ENCODE results near the gene TBC1D2. TPM values are rescaled to one million over a fixed set of nuclear protein-coding genes. Genes with fewer than 3 reads are reported as not detected.

Gene TBC1D2, protein sequence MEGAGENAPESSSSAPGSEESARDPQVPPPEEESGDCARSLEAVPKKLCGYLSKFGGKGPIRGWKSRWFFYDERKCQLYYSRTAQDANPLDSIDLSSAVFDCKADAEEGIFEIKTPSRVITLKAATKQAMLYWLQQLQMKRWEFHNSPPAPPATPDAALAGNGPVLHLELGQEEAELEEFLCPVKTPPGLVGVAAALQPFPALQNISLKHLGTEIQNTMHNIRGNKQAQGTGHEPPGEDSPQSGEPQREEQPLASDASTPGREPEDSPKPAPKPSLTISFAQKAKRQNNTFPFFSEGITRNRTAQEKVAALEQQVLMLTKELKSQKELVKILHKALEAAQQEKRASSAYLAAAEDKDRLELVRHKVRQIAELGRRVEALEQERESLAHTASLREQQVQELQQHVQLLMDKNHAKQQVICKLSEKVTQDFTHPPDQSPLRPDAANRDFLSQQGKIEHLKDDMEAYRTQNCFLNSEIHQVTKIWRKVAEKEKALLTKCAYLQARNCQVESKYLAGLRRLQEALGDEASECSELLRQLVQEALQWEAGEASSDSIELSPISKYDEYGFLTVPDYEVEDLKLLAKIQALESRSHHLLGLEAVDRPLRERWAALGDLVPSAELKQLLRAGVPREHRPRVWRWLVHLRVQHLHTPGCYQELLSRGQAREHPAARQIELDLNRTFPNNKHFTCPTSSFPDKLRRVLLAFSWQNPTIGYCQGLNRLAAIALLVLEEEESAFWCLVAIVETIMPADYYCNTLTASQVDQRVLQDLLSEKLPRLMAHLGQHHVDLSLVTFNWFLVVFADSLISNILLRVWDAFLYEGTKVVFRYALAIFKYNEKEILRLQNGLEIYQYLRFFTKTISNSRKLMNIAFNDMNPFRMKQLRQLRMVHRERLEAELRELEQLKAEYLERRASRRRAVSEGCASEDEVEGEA
- total RNA-seq = 114 and 128 TPM in 2 replicates

GRCh38 chr9:98255578-98256296 is at the start of gene TBC1D2:
Gene TBC1D2, minus strand, starts transcription at chr9:98255649. Its CDS starts 108 bp downstream, at chr9:98255541.
- Histone ChIP-seq H3K4me2 (ENCODE audit: insufficient read depth, low read length) (peak within 1 kb of the TSS; percentile 96), H3K27ac (ENCODE audit: low read depth, low read length) (peak within 1 kb of the TSS; percentile 94), H3K4me1 (ENCODE audit: insufficient read depth, low read length) (peaks cover 44% of the 10 kb centered on the region), H3K36me3 (ENCODE audit: insufficient read depth, low read length) (peaks cover 6% of the 10 kb centered on the region), H4K20me1 (ENCODE audit: insufficient read depth, low read length) (no peaks in the 10 kb centered on the region), H2AFZ (ENCODE audit: low read length) (peak within 1 kb of the TSS; percentile 100), H3K4me3 (ENCODE audit: insufficient read depth, low read length) (peak within 1 kb of the TSS; percentile 81), H3K9me3 (ENCODE audit: low read depth, low read length) (no peaks in the 10 kb centered on the region), H3K27me3 (ENCODE audit: insufficient read depth, low read length) (no peaks in the 10 kb centered on the region), H3K79me2 (ENCODE audit: insufficient read depth, low read length) (peaks cover 51% of the 10 kb centered on the region)
- peak; percentile 99 for DNase-seq (ENCODE audit: insufficient read length, low spot score, missing footprints)
- TF ChIP-seq, protein P1, sequence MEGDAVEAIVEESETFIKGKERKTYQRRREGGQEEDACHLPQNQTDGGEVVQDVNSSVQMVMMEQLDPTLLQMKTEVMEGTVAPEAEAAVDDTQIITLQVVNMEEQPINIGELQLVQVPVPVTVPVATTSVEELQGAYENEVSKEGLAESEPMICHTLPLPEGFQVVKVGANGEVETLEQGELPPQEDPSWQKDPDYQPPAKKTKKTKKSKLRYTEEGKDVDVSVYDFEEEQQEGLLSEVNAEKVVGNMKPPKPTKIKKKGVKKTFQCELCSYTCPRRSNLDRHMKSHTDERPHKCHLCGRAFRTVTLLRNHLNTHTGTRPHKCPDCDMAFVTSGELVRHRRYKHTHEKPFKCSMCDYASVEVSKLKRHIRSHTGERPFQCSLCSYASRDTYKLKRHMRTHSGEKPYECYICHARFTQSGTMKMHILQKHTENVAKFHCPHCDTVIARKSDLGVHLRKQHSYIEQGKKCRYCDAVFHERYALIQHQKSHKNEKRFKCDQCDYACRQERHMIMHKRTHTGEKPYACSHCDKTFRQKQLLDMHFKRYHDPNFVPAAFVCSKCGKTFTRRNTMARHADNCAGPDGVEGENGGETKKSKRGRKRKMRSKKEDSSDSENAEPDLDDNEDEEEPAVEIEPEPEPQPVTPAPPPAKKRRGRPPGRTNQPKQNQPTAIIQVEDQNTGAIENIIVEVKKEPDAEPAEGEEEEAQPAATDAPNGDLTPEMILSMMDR (IDR thresholded peaks at IDR 0.05; ENCODE audit: extremely low read depth, low read depth, low read length) = peak; percentile 5

DNA sequence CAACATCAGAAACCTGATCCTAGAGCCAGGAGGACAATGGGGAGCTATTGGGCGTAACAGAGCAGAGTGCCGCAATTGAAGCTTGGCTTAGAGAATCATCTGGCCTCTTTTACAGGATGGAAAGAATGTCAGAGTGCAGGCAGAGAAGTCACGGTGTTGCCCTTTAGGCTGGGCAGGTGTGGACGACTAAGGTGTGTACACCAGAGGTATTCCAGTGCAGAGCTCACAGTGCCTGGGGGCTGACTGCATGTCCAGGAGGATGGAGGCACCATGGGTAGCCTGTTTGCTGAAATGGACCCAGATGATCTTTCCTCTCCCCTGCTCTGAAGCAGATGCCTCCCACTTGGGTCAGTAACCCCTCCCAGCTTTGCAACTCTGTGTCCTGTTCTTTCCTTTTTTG is 48.9 kb upstream of the TBC1D2 start:
- DNase-seq (ENCODE audit: insufficient read length, low spot score, missing footprints) = no peak
- Histone ChIP-seq H3K4me2 (ENCODE audit: insufficient read depth, low read length) (no peak overlapping the region), H3K27ac (ENCODE audit: low read depth, low read length) (no peak overlapping the region), H3K79me2 (ENCODE audit: insufficient read depth, low read length) (no peaks in the 10 kb centered on the region), H3K9me3 (ENCODE audit: low read depth, low read length) (no peaks in the 10 kb centered on the region), H4K20me1 (ENCODE audit: insufficient read depth, low read length) (no peaks in the 10 kb centered on the region), H3K4me1 (ENCODE audit: insufficient read depth, low read length) (no peaks in the 10 kb centered on the region), H3K4me3 (ENCODE audit: insufficient read depth, low read length) (no peak overlapping the region), H3K27me3 (ENCODE audit: insufficient read depth, low read length) (no peaks in the 10 kb centered on the region), H2AFZ (ENCODE audit: low read length) (no peak overlapping the region), H3K36me3 (ENCODE audit: insufficient read depth, low read length) (no peaks in the 10 kb centered on the region)
- TF ChIP-seq, protein P1 (IDR thresholded peaks at IDR 0.05; ENCODE audit: extremely low read depth, low read depth, low read length) = no peak

DNA sequence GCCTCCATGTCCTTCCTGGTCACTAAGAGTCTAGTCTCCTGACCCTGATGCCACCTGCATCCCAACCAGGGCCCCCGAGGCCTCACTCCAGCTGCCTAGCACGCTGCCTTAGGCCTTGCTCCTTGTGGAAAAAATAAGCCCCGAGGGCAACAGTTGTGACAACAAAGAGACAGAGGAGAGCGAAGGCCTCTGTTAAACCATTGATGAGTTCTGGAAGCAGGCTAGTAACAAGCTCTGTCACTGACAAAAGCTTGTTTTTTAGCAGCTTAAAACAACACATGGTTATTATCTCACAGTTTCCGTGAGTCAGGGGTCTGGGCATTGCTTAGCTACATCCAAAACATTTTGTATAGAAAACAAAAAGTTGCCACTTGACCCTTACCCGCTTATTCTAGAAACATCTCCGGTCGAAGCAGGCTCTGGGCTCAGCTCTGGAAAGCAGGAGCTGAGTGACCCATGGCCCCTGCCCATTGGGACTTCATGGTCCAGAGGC is 48.2 kb upstream of the TBC1D2 start:
- Histone ChIP-seq H3K27ac (ENCODE audit: low read depth, low read length) (no peak overlapping the region), H3K79me2 (ENCODE audit: insufficient read depth, low read length) (no peaks in the 10 kb centered on the region), H3K36me3 (ENCODE audit: insufficient read depth, low read length) (no peaks in the 10 kb centered on the region), H3K4me3 (ENCODE audit: insufficient read depth, low read length) (no peak overlapping the region), H4K20me1 (ENCODE audit: insufficient read depth, low read length) (no peaks in the 10 kb centered on the region), H3K9me3 (ENCODE audit: low read depth, low read length) (no peaks in the 10 kb centered on the region), H3K4me1 (ENCODE audit: insufficient read depth, low read length) (no peaks in the 10 kb centered on the region), H2AFZ (ENCODE audit: low read length) (no peak overlapping the region), H3K4me2 (ENCODE audit: insufficient read depth, low read length) (no peak overlapping the region), H3K27me3 (ENCODE audit: insufficient read depth, low read length) (no peaks in the 10 kb centered on the region)
- TF ChIP-seq, protein P1 (IDR thresholded peaks at IDR 0.05; ENCODE audit: extremely low read depth, low read depth, low read length) = no peak
- no peak for DNase-seq (ENCODE audit: insufficient read length, low spot score, missing footprints)

Data from osteoblast (primary cell).